Skin epidermis (tissue), 12 donors: ENCODE measurements around the gene LPCAT4.

Source experiments
- H3K27ac ChIP-seq, 21 experiments: fragments of 200-600 bp; sonication (generic) in 11 of 21; one replicate each; pipeline ENCODE4 v1.5.0; 2020; ENCODE audit warnings: mild to moderate bottlenecking in 3 of 21, inconsistent platforms in 2 of 21, moderate library complexity in 2 of 21
- H3K4me3 ChIP-seq, 7 experiments: fragments of 200-600 bp; sonication (generic) in 2 of 7; one replicate each; pipeline ENCODE4 v1.5.0; 2020; ENCODE audit warnings: inconsistent platforms in 2 of 7, mild to moderate bottlenecking in 2 of 7, moderate library complexity in 1 of 7

Gene LPCAT4

GRCh38 chr15:34341381-34342212, 25.4 kb downstream of the LPCAT4 start:
- H3K27ac ChIP-seq: peak overlapping the region in 9 of 21 experiments; percentile 13 to 95 (median 88)
- peak overlapping the region; percentile 54 to 81 (median 74) for H3K4me3 ChIP-seq

- Histone ChIP-seq H3K27ac (no peak overlapping the region), H3K4me3 (no peak overlapping the region)
These were observed 27.1 kb downstream of the LPCAT4 start for GRCh38 chr15:34339946-34340345.

GRCh38 chr15:34338347-34338746, 28.6 kb downstream of the LPCAT4 start:
- peak overlapping the region in 6 of 7 experiments; percentile 81 to 97 (median 92) for H3K4me3 ChIP-seq
- peak overlapping the region in 15 of 21 experiments; percentile 44 to 97 (median 91) for H3K27ac ChIP-seq

- peak within 1 kb of the TSS; percentile 44 to 97 (median 91) for H3K27ac ChIP-seq
- H3K4me3 ChIP-seq: peak within 1 kb of the TSS; percentile 81 to 97 (median 92)
These were observed 29.3 kb downstream of the LPCAT4 start, which contains the start of gene SLC12A6 for GRCh38 chr15:34337557-34338306. Gene SLC12A6, minus strand, starts transcription at chr15:34337781. Its CDS starts 1,101 bp downstream, at chr15:34336680.

- Histone ChIP-seq H3K4me3 (peak overlapping the region; percentile 81 to 97 (median 92)), H3K27ac (peak overlapping the region; percentile 44 to 97 (median 91))
These were observed 29.9 kb downstream of the LPCAT4 start for GRCh38 chr15:34336991-34337556.

GRCh38 chr15:34336231-34336990, 30.6 kb downstream of the LPCAT4 start:
- peak overlapping the region in 18 of 21 experiments; percentile 64 to 97 (median 92) for H3K27ac ChIP-seq
- H3K4me3 ChIP-seq: peak overlapping the region; percentile 81 to 97 (median 92)

GRCh38 chr15:34335176-34336032, 31.6 kb downstream of the LPCAT4 start:
- Histone ChIP-seq H3K27ac (peak overlapping the region in 17 of 21 experiments; percentile 13 to 97 (median 76)), H3K4me3 (peak overlapping the region in 4 of 7 experiments; percentile 4 to 97 (median 11))

GRCh38 chr15:34334672-34335071, 32.3 kb downstream of the LPCAT4 start:
- Histone ChIP-seq H3K27ac (peak overlapping the region in 17 of 21 experiments; percentile 8 to 97 (median 76)), H3K4me3 (peak overlapping the region in 4 of 7 experiments; percentile 1 to 12 (median 5))

- Histone ChIP-seq H3K27ac (peak overlapping the region in 2 of 21 experiments; percentile 8 to 39), H3K4me3 (no peak overlapping the region)
These were observed 34.4 kb downstream of the LPCAT4 start for GRCh38 chr15:34332553-34333120.

- H3K27ac ChIP-seq: peak overlapping the region in 1 of 21 experiments; percentile 39
- H3K4me3 ChIP-seq: no peak overlapping the region
These were observed 35.2 kb downstream of the LPCAT4 start for GRCh38 chr15:34331809-34332208.

GRCh38 chr15:34330279-34330678, 36.7 kb downstream of the LPCAT4 start:
- Histone ChIP-seq H3K27ac (no peak overlapping the region), H3K4me3 (no peak overlapping the region)

GRCh38 chr15:34329006-34329405, 38.0 kb downstream of the LPCAT4 start:
- H3K4me3 ChIP-seq: no peak overlapping the region
- H3K27ac ChIP-seq: peak overlapping the region in 2 of 21 experiments; percentile 18 to 32

- H3K27ac ChIP-seq: peak overlapping the region in 1 of 21 experiments; percentile 32
- H3K4me3 ChIP-seq: no peak overlapping the region
These were observed 39.1 kb downstream of the LPCAT4 start for GRCh38 chr15:34327906-34328305.

- Histone ChIP-seq H3K4me3 (no peak overlapping the region), H3K27ac (no peak overlapping the region)
These were observed 41.6 kb downstream of the LPCAT4 start for GRCh38 chr15:34325368-34325767.

GRCh38 chr15:34324933-34325332, 42.1 kb downstream of the LPCAT4 start:
- no peak overlapping the region for H3K4me3 ChIP-seq
- no peak overlapping the region for H3K27ac ChIP-seq

- H3K4me3 ChIP-seq: no peak overlapping the region
- H3K27ac ChIP-seq: no peak overlapping the region
These were observed 43.8 kb downstream of the LPCAT4 start for GRCh38 chr15:34323217-34323616.

- Histone ChIP-seq H3K27ac (peak overlapping the region in 20 of 21 experiments; percentile 32 to 83 (median 72)), H3K4me3 (peak overlapping the region; percentile 29 to 48 (median 33))
These were observed 48.5 kb downstream of the LPCAT4 start for GRCh38 chr15:34318277-34319079.
